Esophagus squamous epithelium (tissue), 5 donors: ENCODE results near the gene BBS9. TPM values are rescaled to one million over a fixed set of nuclear protein-coding genes. Genes with fewer than 3 reads are reported as not detected.

Experiments used
- DNase-seq: peaks from one replicate; lab custom pipeline; 2025; lab: John Stamatoyannopoulos, UW
- H3K27ac ChIP-seq, 4 donors: fragments of 200-600 bp; sonication (generic); one replicate each; pipeline ENCODE4 v1.5.1; 2016 to 2019; ENCODE audit warnings: mild to moderate bottlenecking in 1 of 4
- H3K27me3 ChIP-seq, 4 donors: fragments of 200-600 bp; sonication (generic); 1 replicate in 3 of 4; 2 replicates in 1 of 4; pipeline versions ENCODE4 v1.5.1 to v1.6.0; 2017 to 2021; ENCODE audit warnings: antibody characterized with exemption in 1 of 4
- H3K36me3 ChIP-seq, 3 donors: fragments of 200-600 bp; sonication (generic); one replicate each; pipeline ENCODE4 v1.5.1; 2016 to 2019
- H3K4me1 ChIP-seq, 3 donors: fragments of 200-600 bp; sonication (generic); one replicate each; pipeline ENCODE4 v1.5.1; 2017 to 2019
- H3K4me3 ChIP-seq, 4 donors: fragments of 200-600 bp; sonication (generic); 1 replicate in 3 of 4; 2 replicates in 1 of 4; pipeline ENCODE4 v1.5.1; 2016 to 2019; ENCODE audit warnings: mild to moderate bottlenecking in 2 of 4, moderate library complexity in 1 of 4
- H3K9me3 ChIP-seq, 3 donors: fragments of 200-600 bp; sonication (generic); one replicate each; pipeline ENCODE4 v1.5.1; 2016 to 2019
- POLR2A ChIP-seq, 4 donors: fragments of 450-650 bp; IDR thresholded peaks; one replicate each; pipeline ENCODE4 v1.6.1; 2017; ENCODE audit warnings: antibody characterized with exemption in 4 of 4, mild to moderate bottlenecking in 4 of 4, moderate library complexity in 3 of 4
- WGBS, 2 donors: methylation state at CpG; one replicate each; pipeline ENCODE4 v1.1.5; 2018; 5-methylcytosine and 5-hydroxymethylcytosine counted together
- intact Hi-C: fragments of 100-400 bp; cut with DNase I; formaldehyde crosslinking; loops from one replicate; pipeline ENCODE4 v1.15.0; 2022
- total RNA-seq, 4 donors: library from RNA; depleted of rRNA; stranded (reverse); fragments of >200 nt; gene quantifications; one replicate each; pipeline ENCODE4 v1.1.0, GENCODE V29; 2016
- TF ChIP-seq, protein P1 (sequence below), 6 experiments: fragments of 450-650 bp in 4 of 6; fragments of 200-600 bp in 2 of 6; sonication (generic) in 2 of 6; IDR thresholded peaks; one replicate each; pipeline ENCODE4 v1.5.1; 2016 to 2019; ENCODE audit warnings: antibody characterized with exemption in 6 of 6, mild to moderate bottlenecking in 4 of 6, moderate library complexity in 4 of 6
- donor health status: DM: yes; HTN: yes; CAD: no.

The BBS9 gene
- total RNA-seq = 10 to 100 TPM in 1 of 4 donors, 1 to 10 TPM in 3; 4.8 to 16.8 (median 7.6) TPM

DNA sequence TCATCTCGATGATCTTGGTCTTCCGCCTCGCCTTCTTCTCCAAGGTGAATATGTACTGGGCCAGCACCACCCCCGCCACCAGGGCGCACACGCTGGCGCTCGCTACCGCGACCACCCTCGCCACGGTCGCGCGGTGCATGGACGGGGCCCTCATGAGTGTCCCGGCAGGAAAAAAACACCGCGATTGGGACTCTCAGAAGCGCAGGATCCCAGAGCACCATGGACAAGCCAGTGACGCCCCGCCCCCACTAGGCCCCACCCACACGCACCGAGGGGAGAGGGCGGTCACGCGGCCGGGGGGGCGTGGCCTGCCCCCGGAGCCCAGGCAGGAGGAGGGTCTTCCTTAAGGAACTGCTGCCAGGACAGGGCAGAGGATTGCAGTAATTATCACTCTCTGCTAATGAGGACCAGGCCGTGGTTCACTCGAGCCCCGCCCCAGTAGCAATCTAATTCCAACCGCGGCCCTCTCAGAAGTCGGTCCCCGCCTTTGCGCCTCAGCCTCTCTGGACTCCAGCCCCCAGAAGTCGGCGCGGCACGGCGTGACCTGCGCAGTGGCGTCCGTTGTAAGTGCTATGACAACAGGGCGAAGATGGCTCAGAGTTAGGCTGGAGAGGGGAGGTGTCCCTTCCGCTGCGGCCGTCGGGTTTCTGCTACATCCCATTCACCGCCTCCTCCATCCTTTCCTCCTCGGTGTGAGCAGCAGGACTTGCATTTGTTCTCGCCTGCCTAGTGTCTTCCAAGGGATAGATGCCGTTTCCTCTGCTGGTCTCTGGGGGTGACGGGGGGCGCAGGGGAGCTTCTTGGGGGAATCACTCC lies at the start of gene BBS9:
Gene BBS9 (plus strand): TSS at position 575 of the 816 bp plus-strand sequence. CDS start 16,689 bp downstream, outside the sequence.
- H3K4me1 ChIP-seq = peaks cover 0 to 34% (median 8%) of the 10 kb centered on the region in 3 donors
- H3K9me3 ChIP-seq = no peaks in the 10 kb centered on the region
- peak within 1 kb of the TSS; percentile 44 to 87 (median 74) for H3K4me3 ChIP-seq
- WGBS, 2 donors = 0 to 2% methylated on average over 15 to 31 of the region's 57 CpGs
- H3K27me3 ChIP-seq = no peaks in the 10 kb centered on the region
- H3K36me3 ChIP-seq = no peaks in the 10 kb centered on the region
- TF ChIP-seq, protein P1, sequence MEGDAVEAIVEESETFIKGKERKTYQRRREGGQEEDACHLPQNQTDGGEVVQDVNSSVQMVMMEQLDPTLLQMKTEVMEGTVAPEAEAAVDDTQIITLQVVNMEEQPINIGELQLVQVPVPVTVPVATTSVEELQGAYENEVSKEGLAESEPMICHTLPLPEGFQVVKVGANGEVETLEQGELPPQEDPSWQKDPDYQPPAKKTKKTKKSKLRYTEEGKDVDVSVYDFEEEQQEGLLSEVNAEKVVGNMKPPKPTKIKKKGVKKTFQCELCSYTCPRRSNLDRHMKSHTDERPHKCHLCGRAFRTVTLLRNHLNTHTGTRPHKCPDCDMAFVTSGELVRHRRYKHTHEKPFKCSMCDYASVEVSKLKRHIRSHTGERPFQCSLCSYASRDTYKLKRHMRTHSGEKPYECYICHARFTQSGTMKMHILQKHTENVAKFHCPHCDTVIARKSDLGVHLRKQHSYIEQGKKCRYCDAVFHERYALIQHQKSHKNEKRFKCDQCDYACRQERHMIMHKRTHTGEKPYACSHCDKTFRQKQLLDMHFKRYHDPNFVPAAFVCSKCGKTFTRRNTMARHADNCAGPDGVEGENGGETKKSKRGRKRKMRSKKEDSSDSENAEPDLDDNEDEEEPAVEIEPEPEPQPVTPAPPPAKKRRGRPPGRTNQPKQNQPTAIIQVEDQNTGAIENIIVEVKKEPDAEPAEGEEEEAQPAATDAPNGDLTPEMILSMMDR (IDR thresholded peaks at IDR 0.05) = peak in 2 of 6 experiments; percentile 7 to 42
- TF ChIP-seq POLR2A (IDR thresholded peaks at IDR 0.05) = peak in 3 of 4 donors; percentile 1 to 50 (median 30)
- peak within 1 kb of the TSS; percentile 75 to 94 (median 91) for H3K27ac ChIP-seq
- intact Hi-C loops = no loop called here
- peak; percentile 80 for DNase-seq

DNA sequence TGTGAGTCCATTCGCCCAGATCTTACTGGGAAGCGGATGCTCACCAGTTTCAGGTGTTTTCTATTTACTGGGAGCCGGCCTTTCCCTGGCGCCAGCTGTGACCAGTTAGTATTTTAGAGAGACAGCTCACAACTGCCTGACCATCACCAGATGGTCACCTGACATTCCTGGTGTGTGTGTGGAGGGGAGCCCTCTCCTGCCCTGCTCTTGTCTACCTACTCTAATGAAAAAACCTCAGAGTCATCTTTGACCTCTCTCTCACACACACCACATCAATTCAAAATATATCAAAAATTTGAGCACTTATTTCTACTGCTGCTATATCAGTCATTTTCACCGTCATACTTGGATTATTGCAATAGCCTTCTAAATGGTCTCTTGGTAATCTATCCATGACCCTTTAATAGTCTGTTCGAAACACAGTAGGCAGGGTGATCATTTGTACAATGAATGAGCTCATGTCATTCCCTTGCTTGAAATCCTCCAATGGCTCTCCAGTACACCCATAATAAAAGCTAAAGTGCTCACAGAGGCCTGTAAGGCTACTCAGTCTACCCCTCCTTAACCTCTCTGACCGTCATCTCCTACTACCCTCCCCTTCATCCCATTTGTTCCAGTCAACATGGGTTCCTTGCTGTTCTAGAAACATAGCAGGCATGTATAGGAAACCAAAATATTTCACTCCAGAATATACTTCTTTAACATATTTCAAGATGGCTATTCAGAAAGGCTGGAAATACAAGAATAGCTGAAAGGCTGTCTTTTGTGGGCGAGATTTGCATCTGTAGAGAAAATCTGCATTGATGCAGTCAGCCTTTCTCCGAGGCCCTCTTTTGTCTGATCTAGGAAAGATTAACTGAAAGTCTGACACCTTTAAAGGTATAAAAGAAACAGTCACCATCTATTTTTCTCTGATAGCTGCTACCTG lies 49.3 kb upstream of the BBS9 start:
- intact Hi-C loops = no loop called here
- no peak for TF ChIP-seq POLR2A (IDR thresholded peaks at IDR 0.05)
- TF ChIP-seq, protein P1 (IDR thresholded peaks at IDR 0.05) = no peak
- WGBS, 2 donors = 87 to 90% methylated on average over 9 of the region's 9 CpGs
- Histone ChIP-seq H3K9me3 (no peaks in the 10 kb centered on the region), H3K27me3 (no peaks in the 10 kb centered on the region), H3K27ac (no peak overlapping the region), H3K4me1 (no peaks in the 10 kb centered on the region), H3K36me3 (no peaks in the 10 kb centered on the region), H3K4me3 (no peak overlapping the region)
- no peak for DNase-seq

DNA sequence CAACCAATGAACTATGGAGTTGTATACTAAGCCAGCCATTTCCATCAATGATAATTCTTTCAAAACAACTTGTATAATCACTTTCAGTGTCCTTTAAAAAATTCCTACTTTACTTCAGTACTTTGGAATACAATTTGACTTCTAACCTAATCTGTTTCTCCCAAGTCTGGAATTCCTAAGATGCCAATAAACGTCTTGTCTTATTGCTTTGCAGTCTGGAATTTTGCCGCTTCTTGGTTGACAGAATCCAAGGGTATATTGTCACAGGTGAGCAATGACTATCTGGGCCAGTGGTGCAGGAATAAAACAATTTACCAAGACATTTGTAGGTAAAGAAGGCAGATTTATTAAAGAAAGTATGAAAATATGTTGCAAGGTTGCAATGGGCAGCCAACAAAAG lies 42.0 kb upstream of the BBS9 start:
- Histone ChIP-seq H3K9me3 (no peaks in the 10 kb centered on the region), H3K27ac (no peak overlapping the region), H3K4me3 (no peak overlapping the region), H3K36me3 (no peaks in the 10 kb centered on the region), H3K4me1 (no peaks in the 10 kb centered on the region), H3K27me3 (no peaks in the 10 kb centered on the region)
- DNase-seq = no peak
- TF ChIP-seq POLR2A (IDR thresholded peaks at IDR 0.05) = no peak
- TF ChIP-seq, protein P1 (IDR thresholded peaks at IDR 0.05) = no peak
- intact Hi-C loops = no loop called here
- 19 to 95% methylated on average over 2 of the region's 2 CpGs for WGBS, 2 donors

DNA sequence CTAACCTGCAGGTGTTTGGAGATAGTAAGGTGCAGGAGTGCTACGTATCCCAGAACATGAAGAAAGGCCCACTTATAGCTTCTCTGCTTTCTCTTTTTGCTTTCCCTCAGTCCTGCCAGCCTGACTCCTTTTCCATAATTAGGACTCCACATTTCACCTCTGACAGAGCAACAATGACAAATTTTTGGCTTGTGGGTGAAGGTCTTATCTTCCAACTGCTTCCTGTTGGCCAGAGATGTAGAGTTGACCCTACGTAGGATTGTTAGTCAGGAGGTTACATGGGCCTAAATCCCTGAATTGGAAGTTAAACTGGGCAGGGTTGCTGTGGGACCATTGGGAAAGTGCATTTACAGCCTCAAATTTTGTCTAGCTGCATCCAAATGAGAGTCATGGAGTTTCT lies 41.5 kb upstream of the BBS9 start:
- H3K36me3 ChIP-seq = peaks cover 0 to 3% (median 0%) of the 10 kb centered on the region in 3 donors
- H3K27ac ChIP-seq = no peak overlapping the region
- no peaks in the 10 kb centered on the region for H3K4me1 ChIP-seq
- no peak for DNase-seq
- no peaks in the 10 kb centered on the region for H3K27me3 ChIP-seq
- intact Hi-C loops = no loop called here
- 77 to 87% methylated on average over 2 of the region's 2 CpGs for WGBS, 2 donors
- TF ChIP-seq, protein P1 (IDR thresholded peaks at IDR 0.05) = no peak
- TF ChIP-seq POLR2A (IDR thresholded peaks at IDR 0.05) = no peak
- no peaks in the 10 kb centered on the region for H3K9me3 ChIP-seq
- no peak overlapping the region for H3K4me3 ChIP-seq
